ENCODE measurements around the gene SPRY2. TPM values are rescaled to one million over a fixed set of nuclear protein-coding genes. Genes with fewer than 3 reads are reported as not detected.

SPRY2 gene
- total RNA-seq, 3 donors from 2014 or later (not counting 1 experiment from before 2014, with no cell fraction given): 2.7 to 7.3 (median 3.0) TPM

GRCh38 chr13:80297503-80297902 is 43.4 kb downstream of the SPRY2 start:
- Mint-ChIP-seq H3K4me1 (no peaks in the 10 kb centered on the region), H3K27ac (no peak overlapping the region), H3K4me3 (no peak overlapping the region), H3K27me3 (ENCODE audit: low read depth in 2 of 2) (no peaks in the 10 kb centered on the region), H3K9me3 (no peaks in the 10 kb centered on the region), H3K36me3 (no peaks in the 10 kb centered on the region)
- Histone ChIP-seq H3K4me3 (ENCODE audit: low read length) (no peak overlapping the region), H3K27ac (ENCODE audit: low read length) (no peak overlapping the region), H3K4me1 (ENCODE audit: control insufficient read depth, insufficient read depth, low read length) (no peaks in the 10 kb centered on the region), H3K36me3 (ENCODE audit: control insufficient read depth, insufficient read depth, low read length) (no peaks in the 10 kb centered on the region), H3K27me3 (ENCODE audit: control insufficient read depth, insufficient read depth, low read length) (no peaks in the 10 kb centered on the region), H3K9me3 (ENCODE audit: control insufficient read depth, insufficient read depth, low read length) (no peaks in the 10 kb centered on the region)
- DNase-seq: no peak
- WGBS (ENCODE audit: insufficient coverage): 100% methylated on average over 1 of the region's 2 CpGs
- no peak for ATAC-seq
- intact Hi-C loops (cut with micrococcal nuclease): no loop called here
- TF ChIP-seq CTCF (IDR thresholded peaks at IDR 0.05): no peak

- no peak for TF ChIP-seq CTCF (IDR thresholded peaks at IDR 0.05)
- Histone ChIP-seq H3K4me3 (ENCODE audit: low read length) (no peak overlapping the region), H3K9me3 (ENCODE audit: control insufficient read depth, insufficient read depth, low read length) (no peaks in the 10 kb centered on the region), H3K4me1 (ENCODE audit: control insufficient read depth, insufficient read depth, low read length) (no peaks in the 10 kb centered on the region), H3K36me3 (ENCODE audit: control insufficient read depth, insufficient read depth, low read length) (no peaks in the 10 kb centered on the region), H3K27ac (ENCODE audit: low read length) (no peak overlapping the region), H3K27me3 (ENCODE audit: control insufficient read depth, insufficient read depth, low read length) (no peaks in the 10 kb centered on the region)
- Mint-ChIP-seq H3K27me3 (ENCODE audit: low read depth in 2 of 2) (no peaks in the 10 kb centered on the region), H3K27ac (no peak overlapping the region), H3K36me3 (no peaks in the 10 kb centered on the region), H3K9me3 (no peaks in the 10 kb centered on the region), H3K4me3 (no peak overlapping the region), H3K4me1 (no peaks in the 10 kb centered on the region)
- DNase-seq: no peak
- intact Hi-C loops (cut with micrococcal nuclease): no loop called here
- ATAC-seq: no peak
These were observed 43.8 kb downstream of the SPRY2 start for GRCh38 chr13:80297094-80297493.

- DNase-seq (no peak), ATAC-seq (no peak)
- TF ChIP-seq CTCF (IDR thresholded peaks at IDR 0.05): no peak
- no peak overlapping the region for H3K27ac Mint-ChIP-seq
- Histone ChIP-seq H3K27me3 (ENCODE audit: control insufficient read depth, insufficient read depth, low read length) (no peaks in the 10 kb centered on the region), H3K4me1 (ENCODE audit: control insufficient read depth, insufficient read depth, low read length) (no peaks in the 10 kb centered on the region), H3K36me3 (ENCODE audit: control insufficient read depth, insufficient read depth, low read length) (no peaks in the 10 kb centered on the region), H3K27ac (ENCODE audit: low read length) (no peak overlapping the region), H3K9me3 (ENCODE audit: control insufficient read depth, insufficient read depth, low read length) (no peaks in the 10 kb centered on the region), H3K4me3 (ENCODE audit: low read length) (no peak overlapping the region)
- no peaks in the 10 kb centered on the region for H3K27me3 Mint-ChIP-seq (ENCODE audit: low read depth in 2 of 2)
- no peak overlapping the region for H3K4me3 Mint-ChIP-seq
- no peaks in the 10 kb centered on the region for H3K36me3 Mint-ChIP-seq
- no peaks in the 10 kb centered on the region for H3K9me3 Mint-ChIP-seq
- 93% methylated on average over 4 of the region's 7 CpGs for WGBS (ENCODE audit: insufficient coverage)
- intact Hi-C loops (cut with micrococcal nuclease): no loop called here
- H3K4me1 Mint-ChIP-seq: no peaks in the 10 kb centered on the region
These were observed 44.3 kb downstream of the SPRY2 start for GRCh38 chr13:80296638-80297037.

- H3K27ac ChIP-seq (ENCODE audit: low read length): no peak overlapping the region
- 67% methylated on average over 1 of the region's 1 CpG for WGBS (ENCODE audit: insufficient coverage)
- ATAC-seq (no peak), DNase-seq (no peak)
- intact Hi-C loops (cut with micrococcal nuclease): no loop called here
- Mint-ChIP-seq H3K9me3 (peaks cover 0 to 3% of the 10 kb centered on the region in 2 donors), H3K4me1 (no peaks in the 10 kb centered on the region), H3K27ac (no peak overlapping the region), H3K4me3 (no peak overlapping the region), H3K36me3 (no peaks in the 10 kb centered on the region), H3K27me3 (ENCODE audit: low read depth in 2 of 2) (no peaks in the 10 kb centered on the region)
- H3K4me1 ChIP-seq (ENCODE audit: control insufficient read depth, insufficient read depth, low read length): no peaks in the 10 kb centered on the region
- H3K9me3 ChIP-seq (ENCODE audit: control insufficient read depth, insufficient read depth, low read length): no peaks in the 10 kb centered on the region
- no peak for TF ChIP-seq CTCF (IDR thresholded peaks at IDR 0.05)
- no peaks in the 10 kb centered on the region for H3K27me3 ChIP-seq (ENCODE audit: control insufficient read depth, insufficient read depth, low read length)
- no peaks in the 10 kb centered on the region for H3K36me3 ChIP-seq (ENCODE audit: control insufficient read depth, insufficient read depth, low read length)
- no peak overlapping the region for H3K4me3 ChIP-seq (ENCODE audit: low read length)
These were observed 50.3 kb downstream of the SPRY2 start for GRCh38 chr13:80290591-80290990.

Measured in natural killer cell (primary cell).